Adrenal gland (tissue), 5 donors: Measurements from ENCODE around the gene DUSP10.

Source experiments
- POLR2A ChIP-seq, 2 donors: fragments of 450-650 bp; IDR thresholded peaks; one replicate each; pipeline ENCODE4 v1.6.1; 2017; ENCODE audit warnings: antibody characterized with exemption in 2 of 2, mild to moderate bottlenecking in 2 of 2, moderate library complexity in 1 of 2
- TF ChIP-seq, protein P1 (sequence below), 6 experiments: fragments of 450-650 bp in 4 of 6; fragments of 200-600 bp in 2 of 6; sonication (generic) in 1 of 6; IDR thresholded peaks; 1 replicate in 5 of 6; 2 replicates in 1 of 6; pipeline versions ENCODE4 v1.5.1 to v1.8.0; 2016 to 2021; ENCODE audit warnings: antibody characterized with exemption in 6 of 6, mild to moderate bottlenecking in 2 of 6, moderate library complexity in 1 of 6
- donor health status: DM: no; HTN: no; CAD: no.

GRCh38 chr1:221739018-221739676 lies 2.7 kb downstream of the DUSP10 start:
- TF ChIP-seq, protein P1, sequence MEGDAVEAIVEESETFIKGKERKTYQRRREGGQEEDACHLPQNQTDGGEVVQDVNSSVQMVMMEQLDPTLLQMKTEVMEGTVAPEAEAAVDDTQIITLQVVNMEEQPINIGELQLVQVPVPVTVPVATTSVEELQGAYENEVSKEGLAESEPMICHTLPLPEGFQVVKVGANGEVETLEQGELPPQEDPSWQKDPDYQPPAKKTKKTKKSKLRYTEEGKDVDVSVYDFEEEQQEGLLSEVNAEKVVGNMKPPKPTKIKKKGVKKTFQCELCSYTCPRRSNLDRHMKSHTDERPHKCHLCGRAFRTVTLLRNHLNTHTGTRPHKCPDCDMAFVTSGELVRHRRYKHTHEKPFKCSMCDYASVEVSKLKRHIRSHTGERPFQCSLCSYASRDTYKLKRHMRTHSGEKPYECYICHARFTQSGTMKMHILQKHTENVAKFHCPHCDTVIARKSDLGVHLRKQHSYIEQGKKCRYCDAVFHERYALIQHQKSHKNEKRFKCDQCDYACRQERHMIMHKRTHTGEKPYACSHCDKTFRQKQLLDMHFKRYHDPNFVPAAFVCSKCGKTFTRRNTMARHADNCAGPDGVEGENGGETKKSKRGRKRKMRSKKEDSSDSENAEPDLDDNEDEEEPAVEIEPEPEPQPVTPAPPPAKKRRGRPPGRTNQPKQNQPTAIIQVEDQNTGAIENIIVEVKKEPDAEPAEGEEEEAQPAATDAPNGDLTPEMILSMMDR (IDR thresholded peaks at IDR 0.05) = no peak
- TF ChIP-seq POLR2A (IDR thresholded peaks at IDR 0.05) = no peak
